ENCODE data around the gene BTBD9.

DNA sequence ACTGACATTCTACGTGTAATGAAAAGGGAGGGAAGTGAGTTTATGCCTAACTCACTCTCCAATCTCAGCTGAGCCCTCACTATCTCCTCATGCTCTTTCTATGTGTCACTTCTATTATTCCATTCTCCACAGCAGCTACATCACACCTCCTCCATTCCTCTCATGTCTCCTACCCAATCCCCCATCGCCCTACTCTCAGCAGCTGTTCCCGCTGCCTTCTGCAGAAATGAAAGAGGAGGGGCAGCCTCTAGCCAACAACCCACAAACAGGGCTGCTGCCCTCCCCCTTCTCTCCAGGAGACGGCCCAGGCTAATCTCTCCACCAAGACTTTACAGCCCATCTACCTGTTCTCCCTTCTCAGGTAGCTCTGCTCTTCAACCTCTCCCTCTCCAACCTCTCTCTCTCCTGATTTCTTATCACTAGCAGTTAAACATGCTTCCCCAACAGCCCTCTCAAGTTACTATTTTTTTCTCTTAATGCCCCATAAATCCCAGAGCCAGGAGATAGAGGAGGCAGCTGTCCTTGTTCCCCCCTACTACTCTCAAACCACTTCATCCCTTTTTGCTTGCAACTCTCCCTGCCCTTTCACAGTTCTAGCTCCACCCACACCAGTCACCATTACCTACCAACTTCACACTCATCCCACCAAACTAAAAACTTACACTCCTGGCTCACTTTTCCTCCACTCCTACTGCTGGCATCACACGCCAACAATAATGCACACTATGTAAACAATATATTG lies 136.5 kb downstream of the BTBD9 start:
- TF ChIP-seq, protein P1, sequence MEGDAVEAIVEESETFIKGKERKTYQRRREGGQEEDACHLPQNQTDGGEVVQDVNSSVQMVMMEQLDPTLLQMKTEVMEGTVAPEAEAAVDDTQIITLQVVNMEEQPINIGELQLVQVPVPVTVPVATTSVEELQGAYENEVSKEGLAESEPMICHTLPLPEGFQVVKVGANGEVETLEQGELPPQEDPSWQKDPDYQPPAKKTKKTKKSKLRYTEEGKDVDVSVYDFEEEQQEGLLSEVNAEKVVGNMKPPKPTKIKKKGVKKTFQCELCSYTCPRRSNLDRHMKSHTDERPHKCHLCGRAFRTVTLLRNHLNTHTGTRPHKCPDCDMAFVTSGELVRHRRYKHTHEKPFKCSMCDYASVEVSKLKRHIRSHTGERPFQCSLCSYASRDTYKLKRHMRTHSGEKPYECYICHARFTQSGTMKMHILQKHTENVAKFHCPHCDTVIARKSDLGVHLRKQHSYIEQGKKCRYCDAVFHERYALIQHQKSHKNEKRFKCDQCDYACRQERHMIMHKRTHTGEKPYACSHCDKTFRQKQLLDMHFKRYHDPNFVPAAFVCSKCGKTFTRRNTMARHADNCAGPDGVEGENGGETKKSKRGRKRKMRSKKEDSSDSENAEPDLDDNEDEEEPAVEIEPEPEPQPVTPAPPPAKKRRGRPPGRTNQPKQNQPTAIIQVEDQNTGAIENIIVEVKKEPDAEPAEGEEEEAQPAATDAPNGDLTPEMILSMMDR (conservative IDR thresholded peaks at IDR 0.05; ENCODE audit: low read depth, low read length) = no peak
- TF ChIP-seq EZH2phosphoT487 (IDR thresholded peaks at IDR 0.05; ENCODE audit: borderline replicate concordance, low read length) (no peak), EZH2 (IDR thresholded peaks at IDR 0.05; ENCODE audit: low read length, unreplicated experiment) (no peak)

Data from PC-3 (cell line).